RWPE2 (cell line): ENCODE measurements around the gene GPR78.

Experiments
- ATAC-seq: fragments of 200-7000 bp; cut with Tn5 transposase; 3 replicates; pipeline ENCODE4 v1.9.1; 2021; ENCODE audit warnings: low read depth
- DNase-seq: peaks from one replicate; pipeline ENCODE4 v3.0.0-alpha.2; 2020; ENCODE audit warnings: low spot score
- H3K27ac ChIP-seq: fragments of 450-650 bp; 2 replicates; pipeline ENCODE4 v1.5.1; 2017; ENCODE audit warnings: mild to moderate bottlenecking; ENCODE audit not compliant: poor library complexity, severe bottlenecking
- H3K27me3 ChIP-seq: fragments of 250-450 bp; sonication (Bioruptor Pico); 2 replicates; pipeline ENCODE4 v1.5.1; 2021; ENCODE audit warnings: mild to moderate bottlenecking, moderate library complexity; ENCODE audit not compliant: insufficient read depth, poor library complexity, severe bottlenecking
- H3K36me3 ChIP-seq: fragments of 250-450 bp; sonication (Bioruptor Pico); 2 replicates; pipeline ENCODE4 v1.5.1; 2020; ENCODE audit warnings: low read depth, mild to moderate bottlenecking, moderate library complexity
- H3K4me1 ChIP-seq: fragments of 250-450 bp; sonication (Bioruptor Pico); 2 replicates; pipeline ENCODE4 v1.5.1; 2021; ENCODE audit warnings: mild to moderate bottlenecking, moderate library complexity; ENCODE audit not compliant: insufficient read depth, poor library complexity, severe bottlenecking
- H3K4me3 ChIP-seq: fragments of 250-450 bp; sonication (Bioruptor Pico); 2 replicates; pipeline ENCODE4 v1.5.1; 2021; ENCODE audit warnings: mild to moderate bottlenecking, moderate library complexity; ENCODE audit not compliant: severe bottlenecking
- H3K9me3 ChIP-seq: fragments of 250-450 bp; sonication (Bioruptor Pico); 2 replicates; pipeline ENCODE4 v1.5.1; 2021; ENCODE audit warnings: mild to moderate bottlenecking, moderate library complexity; ENCODE audit not compliant: severe bottlenecking
- TF ChIP-seq, protein P1 (sequence below): fragments of 450-650 bp; IDR thresholded peaks from one replicate; pipeline ENCODE4 v1.5.1; 2017; ENCODE audit warnings: mild to moderate bottlenecking, moderate library complexity; ENCODE audit not compliant: poor library complexity, severe bottlenecking

The GPR78 gene

DNA sequence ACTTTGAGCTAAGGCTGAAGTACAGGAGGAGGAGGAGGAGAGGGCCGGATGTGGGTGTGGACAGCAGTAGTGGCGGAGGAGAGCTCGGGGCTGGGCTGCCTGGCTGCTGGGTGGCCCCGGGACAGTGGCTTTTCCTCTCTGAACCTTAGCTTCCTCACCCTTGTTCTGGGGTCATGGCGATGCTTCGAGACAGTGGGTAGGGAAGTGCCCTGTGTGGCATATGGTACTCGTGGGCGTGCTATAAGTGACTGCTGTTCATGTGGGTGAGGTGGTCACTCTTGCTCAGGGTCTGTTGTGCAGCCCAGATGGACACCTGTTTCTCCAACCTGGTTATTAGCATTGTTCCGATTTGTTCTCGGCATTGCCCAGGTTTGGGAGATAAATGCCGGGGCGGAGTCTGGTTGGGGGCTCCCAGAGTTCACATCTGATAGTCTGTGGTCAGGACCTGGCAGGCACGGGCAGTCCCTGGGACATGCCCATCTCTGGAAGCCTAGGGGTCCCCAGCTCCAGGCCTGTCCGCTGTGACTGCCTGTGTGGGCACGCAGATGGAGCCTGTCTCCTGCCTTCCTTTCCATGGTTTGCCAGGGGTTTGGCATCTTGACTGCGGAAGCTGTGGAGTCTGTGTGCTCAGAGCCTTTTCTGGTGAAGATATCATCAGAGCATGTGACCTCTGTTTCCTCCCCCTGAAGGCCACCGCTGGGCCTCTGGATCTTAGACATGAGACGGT, 7.4 kb downstream of the GPR78 start:
- Histone ChIP-seq H3K9me3 (no peaks in the 10 kb centered on the region), H3K4me1 (no peaks in the 10 kb centered on the region), H3K27ac (no peak overlapping the region), H3K36me3 (no peaks in the 10 kb centered on the region), H3K27me3 (peaks cover 9% of the 10 kb centered on the region), H3K4me3 (no peak overlapping the region)
- ATAC-seq = no peak
- TF ChIP-seq, protein P1, sequence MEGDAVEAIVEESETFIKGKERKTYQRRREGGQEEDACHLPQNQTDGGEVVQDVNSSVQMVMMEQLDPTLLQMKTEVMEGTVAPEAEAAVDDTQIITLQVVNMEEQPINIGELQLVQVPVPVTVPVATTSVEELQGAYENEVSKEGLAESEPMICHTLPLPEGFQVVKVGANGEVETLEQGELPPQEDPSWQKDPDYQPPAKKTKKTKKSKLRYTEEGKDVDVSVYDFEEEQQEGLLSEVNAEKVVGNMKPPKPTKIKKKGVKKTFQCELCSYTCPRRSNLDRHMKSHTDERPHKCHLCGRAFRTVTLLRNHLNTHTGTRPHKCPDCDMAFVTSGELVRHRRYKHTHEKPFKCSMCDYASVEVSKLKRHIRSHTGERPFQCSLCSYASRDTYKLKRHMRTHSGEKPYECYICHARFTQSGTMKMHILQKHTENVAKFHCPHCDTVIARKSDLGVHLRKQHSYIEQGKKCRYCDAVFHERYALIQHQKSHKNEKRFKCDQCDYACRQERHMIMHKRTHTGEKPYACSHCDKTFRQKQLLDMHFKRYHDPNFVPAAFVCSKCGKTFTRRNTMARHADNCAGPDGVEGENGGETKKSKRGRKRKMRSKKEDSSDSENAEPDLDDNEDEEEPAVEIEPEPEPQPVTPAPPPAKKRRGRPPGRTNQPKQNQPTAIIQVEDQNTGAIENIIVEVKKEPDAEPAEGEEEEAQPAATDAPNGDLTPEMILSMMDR = no peak
- DNase-seq = peak; percentile 55

DNA sequence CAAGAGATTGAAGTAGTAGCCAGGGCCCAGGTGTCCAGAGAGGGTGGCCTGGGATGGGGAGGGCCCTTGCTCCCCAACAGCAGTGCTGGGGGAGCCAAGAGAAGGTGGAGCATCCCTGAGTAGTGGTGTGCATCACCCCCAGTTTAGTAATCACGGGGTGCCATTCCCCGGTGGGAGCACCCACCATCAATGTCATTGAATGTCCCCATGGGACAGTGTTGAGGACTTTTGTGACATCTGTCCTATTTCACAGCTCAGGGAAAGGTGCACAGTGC, 7.9 kb downstream of the GPR78 start:
- DNase-seq (peak; percentile 29), ATAC-seq (no peak)
- Histone ChIP-seq H3K9me3 (no peaks in the 10 kb centered on the region), H3K4me1 (no peaks in the 10 kb centered on the region), H3K36me3 (no peaks in the 10 kb centered on the region), H3K27me3 (peaks cover 13% of the 10 kb centered on the region), H3K27ac (no peak overlapping the region), H3K4me3 (no peak overlapping the region)
- TF ChIP-seq, protein P1 = no peak

DNA sequence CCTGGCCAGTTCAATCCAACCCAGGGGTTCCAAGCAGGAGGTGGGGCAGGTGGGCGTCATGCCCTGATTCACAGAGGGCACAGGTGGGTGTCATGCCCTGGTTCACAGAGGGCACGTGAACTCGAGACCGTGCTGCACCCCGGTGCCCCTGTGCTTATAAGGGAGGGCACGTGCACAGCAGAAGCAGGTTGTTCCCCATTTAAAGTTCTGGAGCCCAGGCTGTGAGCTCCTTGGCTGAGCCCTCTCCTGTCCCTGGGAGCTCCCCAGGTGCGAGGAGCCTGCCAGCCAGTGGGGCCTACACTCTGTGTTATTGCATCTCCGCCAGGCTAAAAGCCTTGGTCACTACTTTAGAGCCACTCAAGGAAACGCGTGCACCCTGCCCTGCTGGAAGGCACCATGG, 9.1 kb downstream of the GPR78 start:
- peak; percentile 22 for DNase-seq
- Histone ChIP-seq H3K9me3 (no peaks in the 10 kb centered on the region), H3K36me3 (no peaks in the 10 kb centered on the region), H3K4me3 (no peak overlapping the region), H3K27ac (no peak overlapping the region), H3K4me1 (no peaks in the 10 kb centered on the region), H3K27me3 (peaks cover 13% of the 10 kb centered on the region)
- no peak for ATAC-seq
- TF ChIP-seq, protein P1 = no peak

DNA sequence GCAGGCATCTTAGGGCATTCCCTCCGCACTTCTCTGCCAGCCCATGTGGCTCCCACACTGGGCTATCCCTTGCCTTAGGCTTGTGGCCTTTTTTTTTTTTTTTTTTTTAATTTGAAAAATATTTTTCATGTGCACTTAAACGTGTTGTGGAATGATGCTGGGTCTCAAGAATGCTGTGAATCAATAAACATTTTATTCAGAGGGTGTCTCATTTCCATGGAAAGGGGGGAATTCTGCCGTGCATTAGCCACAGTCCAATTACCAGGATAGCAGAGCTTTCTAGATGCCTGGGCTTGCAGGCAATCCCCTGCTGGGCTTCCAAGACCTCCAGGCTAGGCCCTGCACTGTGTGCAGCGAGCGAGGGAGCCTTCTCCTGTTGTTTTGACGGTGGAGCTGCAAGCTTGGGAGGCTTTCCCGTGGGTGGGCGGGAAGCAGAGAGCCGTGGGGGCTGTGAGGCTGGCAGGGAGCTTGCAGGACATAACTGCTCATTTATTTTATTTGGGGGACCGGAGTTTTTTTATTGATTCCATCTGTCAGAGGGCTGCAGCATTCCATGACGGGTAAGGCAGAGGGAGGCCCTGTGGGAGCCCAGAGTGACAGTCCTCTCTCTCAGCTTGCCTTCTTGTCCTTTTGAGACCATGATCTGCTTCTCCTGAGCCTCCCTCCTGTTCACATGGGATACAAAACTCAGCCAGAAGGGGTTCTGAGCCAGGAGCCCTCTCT, 9.8 kb downstream of the GPR78 start:
- ATAC-seq = no peak
- H3K36me3 ChIP-seq = no peaks in the 10 kb centered on the region
- DNase-seq = peak; percentile 23
- TF ChIP-seq, protein P1 = no peak
- H3K27me3 ChIP-seq = peaks cover 13% of the 10 kb centered on the region
- H3K9me3 ChIP-seq = no peaks in the 10 kb centered on the region
- H3K4me1 ChIP-seq = no peaks in the 10 kb centered on the region
- H3K4me3 ChIP-seq = no peak overlapping the region
- H3K27ac ChIP-seq = no peak overlapping the region

DNA sequence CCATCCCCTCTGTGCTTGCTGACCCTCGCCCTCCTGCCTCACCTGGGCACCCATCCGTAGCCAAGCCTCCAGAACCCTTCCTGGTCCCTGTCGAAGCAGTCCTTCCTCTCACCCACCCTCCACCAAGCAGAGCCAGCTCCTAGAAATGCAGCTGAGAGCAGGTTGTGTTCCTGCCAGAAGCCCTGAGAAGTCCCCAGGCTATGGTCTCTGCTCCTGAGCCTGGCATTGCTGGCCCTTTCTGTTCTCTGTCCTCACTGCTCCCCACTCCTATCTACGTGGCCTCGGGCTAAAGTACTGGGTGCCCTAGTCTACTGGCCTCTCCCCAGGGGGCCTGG, 10.3 kb downstream of the GPR78 start:
- DNase-seq (peak; percentile 30), ATAC-seq (no peak)
- peaks cover 13% of the 10 kb centered on the region for H3K27me3 ChIP-seq
- no peaks in the 10 kb centered on the region for H3K36me3 ChIP-seq
- H3K9me3 ChIP-seq = no peaks in the 10 kb centered on the region
- H3K4me3 ChIP-seq = no peak overlapping the region
- H3K27ac ChIP-seq = no peak overlapping the region
- H3K4me1 ChIP-seq = no peaks in the 10 kb centered on the region
- TF ChIP-seq, protein P1 = no peak
